ENCODE measurements around the gene FBXO10. TPM values are rescaled to one million over a fixed set of nuclear protein-coding genes. Genes with fewer than 3 reads are reported as not detected.

FBXO10 gene
- total RNA-seq, 2 experiments from 2014 or later = 9.4 to 13.2 TPM

- Histone ChIP-seq H3K9me3 (ENCODE audit: low read length) (no peaks in the 10 kb centered on the region), H3K4me1 (ENCODE audit: insufficient read depth, low read length, poor library complexity, severe bottlenecking) (peaks cover 8% of the 10 kb centered on the region), H3K9me2 (ENCODE audit: insufficient read depth, low read length) (no peaks in the 10 kb centered on the region), H2AFZ (ENCODE audit: low read length) (no peak overlapping the region), H3K4me3 (ENCODE audit: low read depth, low read length, poor library complexity, severe bottlenecking) (no peak overlapping the region), H3K27ac (ENCODE audit: low read depth, low read length, poor library complexity, severe bottlenecking) (no peak overlapping the region), H3K36me3 (ENCODE audit: insufficient read depth, low read length) (peaks cover 32% of the 10 kb centered on the region), H4K20me1 (ENCODE audit: insufficient read depth, low read length) (no peaks in the 10 kb centered on the region), H3K4me2 (ENCODE audit: low read length) (no peak overlapping the region), H3K79me2 (ENCODE audit: insufficient read depth, low read depth, low read length) (no peaks in the 10 kb centered on the region)
- TF ChIP-seq CTCF (conservative IDR thresholded peaks at IDR 0.05; ENCODE audit: low read length) (no peak), EZH2phosphoT487 (IDR thresholded peaks at IDR 0.05; ENCODE audit: borderline replicate concordance, low read depth, low read length) (no peak)
- intact Hi-C loops (cut with micrococcal nuclease; ENCODE audit: unreplicated experiment) = no loop called here
- DNase-seq (ENCODE audit: low spot score) = no peak
- CTCF ChIA-PET (ENCODE audit: unreplicated experiment) = no interaction called here
- BruUV-seq (replicated peaks) = no TSS peak
- POLR2A ChIA-PET = interaction anchor here (1.2 kb wide), 1 partner anchor 105 kb away, joined by 3 read pairs; no protein-coding TSS in a partner anchor
Observed at GRCh38 chr9:37523916-37524315, 52.3 kb downstream of the FBXO10 start.

GRCh38 chr9:37522971-37523370 is 53.2 kb downstream of the FBXO10 start:
- Histone ChIP-seq H3K36me3 (ENCODE audit: insufficient read depth, low read length) (peaks cover 29% of the 10 kb centered on the region), H3K4me1 (ENCODE audit: insufficient read depth, low read length, poor library complexity, severe bottlenecking) (no peaks in the 10 kb centered on the region)
- CTCF ChIA-PET (ENCODE audit: unreplicated experiment) = no interaction called here

More at GRCh38 chr9:37522971-37523370, 53.2 kb downstream of the FBXO10 start:
- no peak overlapping the region for H3K27ac ChIP-seq (ENCODE audit: low read depth, low read length, poor library complexity, severe bottlenecking)
- no peaks in the 10 kb centered on the region for H3K79me2 ChIP-seq (ENCODE audit: insufficient read depth, low read depth, low read length)
- H3K9me3 ChIP-seq (ENCODE audit: low read length) = no peaks in the 10 kb centered on the region
- H3K9me2 ChIP-seq (ENCODE audit: insufficient read depth, low read length) = no peaks in the 10 kb centered on the region
- POLR2A ChIA-PET = interaction anchor here (1.2 kb wide), 1 partner anchor 104 kb away, joined by 3 read pairs; no protein-coding TSS in a partner anchor
- H3K4me3 ChIP-seq (ENCODE audit: low read depth, low read length, poor library complexity, severe bottlenecking) = no peak overlapping the region
- H4K20me1 ChIP-seq (ENCODE audit: insufficient read depth, low read length) = no peaks in the 10 kb centered on the region
- no peak for TF ChIP-seq CTCF (conservative IDR thresholded peaks at IDR 0.05; ENCODE audit: low read length)
- no peak for TF ChIP-seq EZH2phosphoT487 (IDR thresholded peaks at IDR 0.05; ENCODE audit: borderline replicate concordance, low read depth, low read length)
- DNase-seq (ENCODE audit: low spot score) = no peak
- no peak overlapping the region for H3K4me2 ChIP-seq (ENCODE audit: low read length)
- no TSS peak for BruUV-seq (replicated peaks)
- H2AFZ ChIP-seq (ENCODE audit: low read length) = no peak overlapping the region
- intact Hi-C loops (cut with micrococcal nuclease; ENCODE audit: unreplicated experiment) = no loop called here
